Stimulated activated CD4-positive, alpha-beta T cell treated with anti-CD3 and anti-CD28 coated beads, Interleukin-12 subunit alpha, Interleukin-12 subunit beta, amount 100 ng/mL, for 24 hours (primary cell): Measurements from ENCODE around the gene CASP6.

Experiments
- DNase-seq, 2 experiments: peaks; one replicate each; pipeline ENCODE4 v3.0.0-alpha.2; 2020; ENCODE audit warnings: low read depth in 2 of 2

CASP6 gene

GRCh38 chr4:109702950-109703663 is at the start of gene CASP6:
CASP6 (minus strand) TSS chr4:109703445; CDS start chr4:109703395, 50 bp downstream.
- peak; percentile 39 to 51 for DNase-seq

GRCh38 chr4:109752525-109752924 is 49.3 kb upstream of the CASP6 start:
- no peak for DNase-seq

- DNase-seq: no peak
Observed at GRCh38 chr4:109751852-109752251, 48.6 kb upstream of the CASP6 start.

DNA sequence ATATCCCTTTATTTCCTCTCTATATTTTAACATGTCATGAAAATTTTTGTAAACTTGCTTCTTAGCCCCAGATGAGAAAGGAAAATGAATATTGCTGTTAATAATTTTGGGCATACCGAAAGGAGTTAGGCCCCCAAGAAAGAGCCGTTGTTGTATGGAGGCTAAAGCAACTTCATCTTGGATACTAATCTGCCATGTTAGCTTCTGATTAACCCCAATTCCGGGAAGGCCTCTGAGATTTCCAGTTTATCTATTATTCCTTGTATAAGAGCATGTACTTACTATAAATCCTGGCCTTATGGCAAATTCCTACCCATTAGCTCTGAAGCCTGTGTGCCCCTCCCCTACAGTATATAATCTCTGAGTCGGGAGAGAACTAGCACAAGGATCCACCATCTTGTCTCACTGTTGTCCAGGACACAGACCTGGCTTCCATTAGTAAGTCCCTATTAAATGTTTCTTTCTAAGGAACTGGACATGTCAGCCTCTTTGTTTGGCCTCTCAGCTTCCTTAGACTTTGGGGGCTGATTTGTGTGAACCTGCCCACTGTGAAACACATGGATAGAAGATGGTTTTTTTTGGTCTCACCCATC is 47.5 kb upstream of the CASP6 start:
- no peak for DNase-seq

DNA sequence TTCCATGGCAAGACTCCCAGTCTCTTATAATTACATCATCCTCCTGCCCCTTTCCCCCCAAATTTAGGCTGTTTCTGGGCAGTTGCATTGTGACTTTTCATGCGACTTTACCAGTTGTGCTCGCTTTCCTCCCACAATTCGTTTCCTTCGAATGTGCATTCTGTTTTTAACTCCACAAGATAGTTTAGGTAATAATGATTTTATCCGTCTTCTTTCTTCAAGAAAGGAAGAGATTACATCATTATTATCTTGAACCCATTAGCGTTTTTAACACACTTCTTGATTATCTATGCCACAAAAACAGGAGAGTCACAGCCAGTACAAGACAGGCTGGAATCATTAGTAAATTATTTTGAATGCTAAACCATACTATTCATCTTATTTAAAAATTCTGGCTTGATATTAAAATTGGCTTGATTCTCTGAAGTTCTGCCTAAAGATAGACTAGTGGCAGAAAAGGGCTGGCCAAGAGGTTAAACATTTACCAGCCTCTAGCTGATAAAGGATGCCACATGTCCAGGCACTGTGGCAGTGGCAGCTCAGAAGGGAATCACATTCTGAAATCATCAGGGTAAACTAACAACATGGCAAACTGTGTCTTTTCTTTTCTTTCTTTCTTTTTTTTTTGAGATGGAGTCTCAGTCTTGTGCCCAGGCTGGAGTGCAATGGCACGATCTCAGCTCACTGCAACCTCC is 46.3 kb upstream of the CASP6 start:
- no peak for DNase-seq

GRCh38 chr4:109748114-109748513 is 44.9 kb upstream of the CASP6 start:
- DNase-seq: no peak

DNA sequence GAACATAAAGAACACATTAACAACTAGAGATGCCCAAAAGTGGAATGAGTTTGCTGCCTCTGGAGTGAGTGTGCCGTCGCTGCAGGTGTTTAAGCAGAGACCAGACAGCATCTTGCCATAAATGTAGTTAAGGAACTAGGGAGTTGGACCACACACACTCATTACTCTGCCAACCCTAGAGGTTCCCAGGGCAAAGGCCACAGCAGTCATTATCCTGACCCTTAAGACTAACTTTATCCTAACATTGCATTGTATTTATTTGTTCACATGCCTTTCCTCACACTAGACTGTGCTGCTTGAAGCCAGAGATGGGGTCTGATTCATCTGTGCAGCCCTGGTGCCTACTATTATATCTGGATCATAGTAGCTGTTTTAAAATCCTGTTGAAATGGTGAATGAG is 43.5 kb upstream of the CASP6 start:
- no peak for DNase-seq

DNA sequence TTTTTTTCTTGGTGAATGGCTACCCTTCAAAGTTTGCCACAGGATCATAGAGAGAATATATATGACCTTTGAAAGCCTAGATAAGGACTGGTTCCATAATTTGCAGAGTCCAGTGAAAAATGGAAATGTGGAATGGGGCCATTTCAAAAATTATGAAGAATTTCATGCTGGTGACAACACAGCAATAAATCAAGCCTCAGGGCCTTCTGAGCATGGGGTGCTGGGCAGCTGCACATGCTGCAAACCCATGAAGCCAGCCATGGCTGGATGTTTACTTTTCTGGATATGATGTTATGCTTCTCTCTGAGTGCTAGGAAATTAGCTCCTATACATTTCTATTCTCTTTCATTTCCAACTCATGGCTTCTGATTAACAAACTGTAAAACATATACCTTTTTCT is 42.6 kb upstream of the CASP6 start:
- DNase-seq: no peak

DNA sequence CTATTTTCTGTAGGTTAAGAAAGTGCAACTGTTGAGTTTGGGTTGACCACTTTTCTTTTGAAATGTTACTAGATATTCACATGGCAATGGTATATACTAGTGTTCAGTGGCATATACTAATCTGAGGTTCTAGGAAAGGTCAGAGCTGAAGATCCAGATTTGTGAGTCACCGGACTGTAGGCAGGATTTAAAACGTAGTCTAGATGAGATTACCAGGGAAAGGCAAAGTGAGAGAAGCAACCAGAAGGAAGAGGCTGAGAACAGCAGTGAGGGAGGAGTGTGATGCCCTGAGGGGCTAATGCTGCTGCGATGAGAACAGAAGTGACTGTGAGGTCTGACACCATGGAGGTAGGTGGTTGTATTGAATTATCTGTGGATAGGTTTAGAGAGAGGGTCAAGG is 36.3 kb upstream of the CASP6 start:
- no peak for DNase-seq

DNA sequence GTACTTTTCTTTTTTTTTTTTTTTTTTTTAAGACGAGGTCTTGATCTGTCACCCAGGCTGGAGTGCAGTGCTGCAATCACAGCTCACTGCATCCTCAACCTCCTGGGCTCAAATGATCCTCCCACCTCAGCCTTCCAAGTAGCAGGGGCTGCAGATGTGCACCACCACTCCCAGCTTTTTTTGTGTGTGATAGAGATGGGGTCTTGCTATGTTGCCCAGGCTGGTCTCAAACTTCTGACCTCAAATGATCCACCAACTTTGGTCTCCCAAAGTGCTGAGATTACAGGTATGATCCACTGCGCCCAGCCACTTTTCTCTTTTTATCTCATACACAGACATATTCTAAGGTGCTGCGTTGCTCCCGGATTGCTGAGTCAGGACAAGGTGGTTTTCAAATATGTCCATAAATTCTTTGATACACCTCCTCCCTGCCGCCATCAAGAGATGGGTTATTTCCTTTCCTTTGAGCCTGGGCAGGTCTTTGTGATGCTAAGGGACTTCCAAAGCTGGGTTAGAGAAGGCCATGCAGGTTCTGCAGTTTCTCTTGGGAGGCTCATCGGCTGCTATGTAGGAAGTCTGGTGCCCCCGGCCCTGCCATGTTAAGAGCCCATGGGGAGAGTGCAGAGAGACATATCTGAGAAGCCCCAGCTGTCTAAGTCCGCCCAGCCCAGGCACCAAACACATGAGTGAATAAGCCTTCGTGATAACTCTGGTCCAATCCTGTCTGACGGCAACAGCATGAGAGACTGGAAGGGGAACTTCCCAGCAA is 35.0 kb upstream of the CASP6 start:
- no peak for DNase-seq

DNA sequence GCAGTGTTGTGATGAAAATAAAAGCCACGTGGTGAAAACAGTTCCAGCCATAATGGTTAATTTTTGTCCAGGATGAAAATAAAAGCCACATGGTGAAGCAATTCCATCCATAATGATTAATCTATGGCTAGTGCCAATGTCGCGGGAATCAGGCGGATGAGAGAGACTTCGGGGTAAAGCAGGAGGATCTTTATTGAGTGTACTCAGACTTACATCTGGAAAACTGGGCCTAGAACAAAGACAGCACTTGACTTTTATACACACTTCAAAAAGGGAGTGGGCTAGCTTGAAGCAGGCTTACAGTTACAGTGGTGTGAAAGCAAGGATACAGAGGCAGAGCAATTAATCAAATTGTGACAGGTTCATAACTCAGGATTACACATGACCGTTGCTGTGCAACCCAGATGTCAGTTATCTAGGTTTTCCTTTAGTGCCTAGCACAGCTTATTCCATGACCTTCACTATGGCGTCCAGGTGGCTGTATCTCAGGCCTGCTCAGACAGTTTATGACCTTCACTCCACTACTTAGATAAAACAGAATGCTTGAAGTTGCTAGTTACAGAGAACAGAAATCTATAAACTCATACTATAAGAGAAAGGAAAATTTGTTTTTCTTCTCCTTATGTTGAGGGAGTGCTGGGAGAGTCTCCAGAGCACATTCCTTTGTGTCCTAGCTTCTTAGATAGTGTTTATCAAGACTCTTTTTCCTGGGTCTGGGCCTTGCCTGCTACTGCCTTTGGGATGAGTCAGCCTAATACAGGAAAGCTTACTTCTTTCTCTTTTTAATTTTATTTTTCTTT is 32.5 kb upstream of the CASP6 start:
- no peak for DNase-seq

DNA sequence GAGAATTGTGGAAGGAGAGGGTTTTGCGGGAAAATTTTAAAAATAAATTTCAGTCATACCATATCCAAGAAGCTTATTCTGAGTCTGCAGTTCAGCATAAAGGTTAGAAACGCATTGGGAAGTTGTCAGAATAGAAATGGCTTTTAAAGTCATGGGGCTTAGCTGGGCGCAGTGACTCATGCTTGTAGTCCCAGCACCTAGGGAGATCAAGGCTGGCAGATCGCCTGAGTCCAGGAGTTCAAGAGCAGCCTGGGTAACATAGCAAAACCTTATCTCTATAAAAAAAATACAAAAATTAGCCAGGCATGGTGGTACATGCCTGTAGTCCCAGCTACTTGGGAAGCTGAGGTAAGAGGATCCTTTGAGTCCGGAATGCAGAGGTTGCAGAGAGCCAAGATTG is 30.5 kb upstream of the CASP6 start:
- DNase-seq: no peak

- DNase-seq: no peak
Observed at GRCh38 chr4:109730619-109731545, 27.6 kb upstream of the CASP6 start.

DNA sequence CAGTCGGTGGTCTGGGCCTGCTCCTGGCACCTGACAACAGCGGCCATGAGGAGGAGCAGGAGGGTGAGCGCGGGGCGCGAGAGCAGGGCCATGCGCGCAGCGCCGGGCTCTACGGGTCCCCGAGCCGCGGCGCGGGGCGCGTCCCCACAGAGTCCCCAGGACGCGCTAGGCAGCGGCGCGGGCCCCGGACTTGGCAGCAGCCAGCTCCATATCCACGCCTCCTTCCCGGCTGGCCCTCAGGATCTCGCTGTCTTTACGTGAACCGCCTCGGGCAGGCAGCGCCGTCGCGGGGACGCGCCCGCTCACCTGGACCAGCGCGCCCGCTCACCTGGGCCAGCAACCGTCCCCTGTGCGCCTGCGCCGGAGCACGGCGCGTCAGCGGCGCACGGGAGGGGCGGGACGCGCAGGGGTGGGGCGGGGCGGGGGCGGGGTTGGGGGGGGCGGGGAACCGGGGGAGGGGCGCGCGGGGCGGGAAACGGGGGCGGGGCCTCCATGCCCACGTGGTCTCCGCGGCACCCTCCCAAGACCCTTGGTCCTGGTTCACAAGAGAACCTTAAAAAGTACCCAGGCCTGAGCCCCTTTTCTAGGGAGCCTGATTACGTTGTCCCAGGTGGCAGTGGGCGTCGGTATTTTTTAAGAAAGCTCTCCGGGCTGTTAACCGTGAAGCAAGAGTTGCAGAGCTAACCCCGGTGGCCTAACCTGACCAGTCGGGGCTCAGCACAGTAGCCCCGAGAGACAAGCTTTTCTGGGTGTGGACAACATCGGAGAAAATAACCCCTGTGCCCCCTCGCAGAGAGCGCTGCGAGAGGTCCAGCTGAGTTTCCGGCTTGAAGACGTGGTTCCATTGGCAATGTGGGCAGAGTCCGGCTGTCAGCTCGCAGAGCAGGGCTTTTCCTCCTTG is 26.7 kb upstream of the CASP6 start, which contains the start of gene PLA2G12A:
PLA2G12A (minus strand) TSS at position 353 of the 901 bp plus-strand sequence; CDS start at position 92, 261 bp downstream.
- DNase-seq: peak; percentile 46

DNA sequence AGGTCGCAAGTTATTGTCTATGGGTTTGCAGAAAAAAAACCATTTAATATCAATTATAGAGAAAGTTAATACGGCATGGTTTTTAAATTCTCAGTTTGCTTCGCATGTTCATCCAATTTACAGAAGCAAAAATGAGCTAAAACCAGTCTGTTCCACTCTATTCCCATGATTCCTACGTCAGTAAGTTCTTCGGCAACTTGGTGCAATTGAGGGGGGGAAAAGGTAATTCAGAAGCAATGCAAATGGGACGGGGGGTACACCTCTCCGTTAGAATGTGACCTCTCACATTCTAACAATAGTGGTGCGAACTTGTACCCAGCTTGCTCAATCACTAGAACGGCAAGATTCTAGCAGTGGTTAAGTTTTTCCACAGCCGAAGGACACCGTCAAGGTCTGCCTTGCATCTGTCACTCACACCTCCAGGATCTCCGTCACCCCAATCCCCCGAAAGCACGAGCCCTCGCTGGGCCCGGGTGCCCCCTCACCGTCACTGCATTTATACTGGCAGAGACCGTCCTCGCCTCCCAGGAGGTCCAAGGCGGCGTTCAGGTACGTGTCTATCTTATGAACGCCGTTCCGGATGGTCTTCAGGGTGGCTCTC is 26.0 kb upstream of the CASP6 start:
- peak; percentile 8 to 9 for DNase-seq

DNA sequence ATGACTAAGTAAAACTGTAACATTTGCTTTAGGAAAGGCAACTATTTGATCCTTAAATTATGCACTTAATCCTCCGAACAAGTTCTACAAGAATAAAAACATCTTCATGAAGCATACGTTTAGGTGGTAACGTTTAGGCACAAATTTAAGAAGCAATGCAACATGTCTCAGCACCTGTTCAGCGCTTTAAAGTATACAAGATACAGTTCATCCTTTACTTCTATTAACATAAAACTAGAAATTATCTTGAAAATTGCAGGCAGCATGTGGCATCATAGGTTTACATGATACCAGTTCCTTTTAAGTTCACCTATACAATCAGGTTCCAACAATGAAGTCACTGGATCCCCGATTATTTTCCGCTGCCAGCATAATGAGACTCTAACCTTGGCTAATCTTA is 25.1 kb upstream of the CASP6 start:
- DNase-seq: no peak

DNA sequence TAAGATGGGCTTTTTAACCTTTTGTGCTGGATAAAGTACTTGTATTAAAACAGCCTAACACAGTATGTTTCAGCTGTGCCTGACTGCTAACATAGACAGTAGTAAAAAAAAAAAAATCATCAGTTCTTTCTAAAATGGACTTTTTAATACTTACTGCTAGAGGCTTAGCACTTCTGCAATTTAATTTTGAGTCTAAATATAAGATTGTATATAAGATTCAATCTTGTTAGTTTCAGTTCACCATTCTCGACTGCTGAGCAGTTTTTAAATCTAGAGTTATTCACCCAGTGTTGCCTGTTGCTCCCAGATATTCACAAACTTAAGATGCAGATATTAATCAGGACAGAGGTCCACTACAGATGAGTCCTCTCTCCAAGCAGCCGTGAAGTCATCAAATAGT is 19.9 kb upstream of the CASP6 start:
- no peak for DNase-seq

DNA sequence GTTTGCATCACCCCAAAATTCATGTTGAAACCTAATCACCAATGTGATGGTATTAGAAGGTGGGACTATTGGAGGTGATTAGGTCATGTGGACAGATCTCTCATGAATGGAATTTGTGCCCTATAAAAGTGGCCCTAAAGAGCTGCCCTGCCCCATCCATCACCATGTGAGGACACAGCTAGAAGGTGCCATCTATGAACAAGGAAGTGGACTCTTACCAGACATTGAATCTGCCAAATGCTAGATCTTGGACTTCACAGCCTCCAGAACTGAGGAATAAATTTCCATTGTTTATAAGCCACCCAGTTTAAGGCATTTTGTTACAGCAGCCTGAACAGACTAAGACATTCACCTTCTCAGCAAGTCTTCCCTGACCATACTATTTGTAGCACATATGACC is 19.1 kb upstream of the CASP6 start:
- no peak for DNase-seq

GRCh38 chr4:109721033-109721432 is 17.8 kb upstream of the CASP6 start:
- no peak for DNase-seq
